Measurements from ENCODE around the gene ELK4. TPM values are rescaled to one million over a fixed set of nuclear protein-coding genes. Genes with fewer than 3 reads are reported as not detected.

The ELK4 gene
- total RNA-seq, 1 experiment from 2014 or later: 122 TPM

GRCh38 chr1:205662791-205663190, 31.0 kb upstream of the ELK4 start:
- Mint-ChIP-seq H3K9me3 (ENCODE audit: low read depth, unreplicated experiment) (no peaks in the 10 kb centered on the region), H3K27ac (ENCODE audit: unreplicated experiment) (peak overlapping the region; percentile 60), H3K27me3 (ENCODE audit: unreplicated experiment) (no peaks in the 10 kb centered on the region), H3K36me3 (ENCODE audit: insufficient read depth, unreplicated experiment) (peaks cover 33% of the 10 kb centered on the region), H3K4me3 (ENCODE audit: low read depth, unreplicated experiment) (peak overlapping the region; percentile 16), H3K4me1 (ENCODE audit: low read depth, unreplicated experiment) (peaks cover 65% of the 10 kb centered on the region)
- intact Hi-C loops (cut with micrococcal nuclease; ENCODE audit: unreplicated experiment): no loop called here
- TF ChIP-seq, protein P1, sequence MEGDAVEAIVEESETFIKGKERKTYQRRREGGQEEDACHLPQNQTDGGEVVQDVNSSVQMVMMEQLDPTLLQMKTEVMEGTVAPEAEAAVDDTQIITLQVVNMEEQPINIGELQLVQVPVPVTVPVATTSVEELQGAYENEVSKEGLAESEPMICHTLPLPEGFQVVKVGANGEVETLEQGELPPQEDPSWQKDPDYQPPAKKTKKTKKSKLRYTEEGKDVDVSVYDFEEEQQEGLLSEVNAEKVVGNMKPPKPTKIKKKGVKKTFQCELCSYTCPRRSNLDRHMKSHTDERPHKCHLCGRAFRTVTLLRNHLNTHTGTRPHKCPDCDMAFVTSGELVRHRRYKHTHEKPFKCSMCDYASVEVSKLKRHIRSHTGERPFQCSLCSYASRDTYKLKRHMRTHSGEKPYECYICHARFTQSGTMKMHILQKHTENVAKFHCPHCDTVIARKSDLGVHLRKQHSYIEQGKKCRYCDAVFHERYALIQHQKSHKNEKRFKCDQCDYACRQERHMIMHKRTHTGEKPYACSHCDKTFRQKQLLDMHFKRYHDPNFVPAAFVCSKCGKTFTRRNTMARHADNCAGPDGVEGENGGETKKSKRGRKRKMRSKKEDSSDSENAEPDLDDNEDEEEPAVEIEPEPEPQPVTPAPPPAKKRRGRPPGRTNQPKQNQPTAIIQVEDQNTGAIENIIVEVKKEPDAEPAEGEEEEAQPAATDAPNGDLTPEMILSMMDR (IDR thresholded peaks at IDR 0.05; ENCODE audit: unreplicated experiment): no peak
- CTCF ChIA-PET: no interaction called here
- no TSS peak for BruUV-seq (replicated peaks)
- DNase-seq: no peak

DNA sequence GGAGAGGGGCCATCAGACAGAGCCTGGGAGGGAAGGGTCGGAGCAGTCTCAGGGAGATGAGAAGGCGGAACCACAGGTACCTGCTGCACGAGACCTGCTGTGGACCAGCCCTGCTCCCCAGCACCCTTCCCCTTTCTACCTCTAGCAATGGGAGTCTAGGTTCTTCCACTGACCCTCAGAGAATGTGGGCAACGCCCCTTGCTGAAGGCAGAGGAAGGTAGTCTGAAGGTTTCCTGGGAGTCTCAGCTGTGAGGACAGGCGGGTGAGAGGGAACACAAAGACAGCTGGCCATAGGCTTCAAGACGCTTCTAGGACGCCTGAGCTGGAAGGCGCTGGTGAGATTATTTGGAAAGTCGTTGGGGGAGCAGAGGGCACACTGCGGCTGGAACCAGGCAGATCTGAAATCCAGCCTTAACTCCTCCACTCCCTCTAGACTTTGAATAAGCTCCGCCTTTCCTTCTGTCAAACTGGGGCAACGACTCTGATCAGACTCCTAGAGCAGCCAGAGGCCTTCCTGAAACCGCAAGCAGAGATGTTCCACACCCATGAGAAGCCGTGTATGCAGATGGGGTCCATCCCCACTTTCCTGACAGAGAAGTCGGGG, 30.4 kb upstream of the ELK4 start:
- no TSS peak for BruUV-seq (replicated peaks)
- CTCF ChIA-PET: interaction anchor here (5.2 kb wide), 1 partner anchor 49 kb away, joined by 101 read pairs; no protein-coding TSS in a partner anchor
- no peaks in the 10 kb centered on the region for H3K9me3 Mint-ChIP-seq (ENCODE audit: low read depth, unreplicated experiment)
- intact Hi-C loops (cut with micrococcal nuclease; ENCODE audit: unreplicated experiment): no loop called here
- H3K36me3 Mint-ChIP-seq (ENCODE audit: insufficient read depth, unreplicated experiment): peaks cover 32% of the 10 kb centered on the region
- H3K4me1 Mint-ChIP-seq (ENCODE audit: low read depth, unreplicated experiment): peaks cover 62% of the 10 kb centered on the region
- no peak overlapping the region for H3K4me3 Mint-ChIP-seq (ENCODE audit: low read depth, unreplicated experiment)
- H3K27ac Mint-ChIP-seq (ENCODE audit: unreplicated experiment): peak overlapping the region; percentile 60
- DNase-seq: no peak
- TF ChIP-seq, protein P1 (IDR thresholded peaks at IDR 0.05; ENCODE audit: unreplicated experiment): no peak
- H3K27me3 Mint-ChIP-seq (ENCODE audit: unreplicated experiment): no peaks in the 10 kb centered on the region

DNA sequence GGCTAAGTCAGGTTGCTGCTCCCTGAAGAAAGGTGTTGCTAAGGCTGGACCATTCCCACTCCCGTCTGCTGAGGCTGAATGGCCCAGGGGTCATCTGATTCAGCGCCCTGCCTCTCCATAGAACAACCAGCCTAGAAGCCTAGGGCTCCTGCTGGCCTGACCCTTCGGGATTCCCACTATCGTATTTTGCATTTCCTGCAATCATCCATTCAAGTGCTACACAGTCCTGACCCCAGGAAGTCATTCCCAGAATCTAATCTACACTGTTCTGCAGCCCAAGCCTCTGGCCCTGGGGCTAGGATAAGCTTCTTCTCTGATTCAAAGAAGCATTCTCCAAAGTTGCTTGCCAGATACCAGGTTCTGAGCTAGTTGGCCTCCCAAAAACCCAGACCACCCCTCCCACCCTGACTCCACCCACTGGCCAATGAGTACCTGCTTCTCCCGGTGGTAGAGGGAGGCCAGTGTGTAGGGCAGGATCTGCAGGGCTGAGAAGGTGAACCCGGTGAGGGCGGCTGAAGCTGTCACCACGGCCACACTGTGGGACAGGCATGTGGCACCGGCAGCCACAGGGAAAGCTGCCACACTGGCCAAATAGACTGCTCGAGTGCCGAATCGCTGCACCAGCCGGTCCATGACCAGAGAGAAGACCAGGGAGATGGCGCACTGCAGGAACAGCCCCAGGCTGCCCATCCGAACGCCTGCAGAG, 29.8 kb upstream of the ELK4 start:
- CTCF ChIA-PET: interaction anchor here (1.4 to 5.2 kb wide), 2 partner anchors 19 to 50 kb away, joined by 4 to 101 read pairs; partner anchors contain the start of gene SLC45A3
- Mint-ChIP-seq H3K9me3 (ENCODE audit: low read depth, unreplicated experiment) (no peaks in the 10 kb centered on the region), H3K4me1 (ENCODE audit: low read depth, unreplicated experiment) (peaks cover 60% of the 10 kb centered on the region), H3K36me3 (ENCODE audit: insufficient read depth, unreplicated experiment) (peaks cover 28% of the 10 kb centered on the region), H3K27ac (ENCODE audit: unreplicated experiment) (peak overlapping the region; percentile 6), H3K4me3 (ENCODE audit: low read depth, unreplicated experiment) (no peak overlapping the region), H3K27me3 (ENCODE audit: unreplicated experiment) (no peaks in the 10 kb centered on the region)
- BruUV-seq (replicated peaks): no TSS peak
- intact Hi-C loops (cut with micrococcal nuclease; ENCODE audit: unreplicated experiment): no loop called here
- no peak for DNase-seq
- TF ChIP-seq, protein P1 (IDR thresholded peaks at IDR 0.05; ENCODE audit: unreplicated experiment): no peak

DNA sequence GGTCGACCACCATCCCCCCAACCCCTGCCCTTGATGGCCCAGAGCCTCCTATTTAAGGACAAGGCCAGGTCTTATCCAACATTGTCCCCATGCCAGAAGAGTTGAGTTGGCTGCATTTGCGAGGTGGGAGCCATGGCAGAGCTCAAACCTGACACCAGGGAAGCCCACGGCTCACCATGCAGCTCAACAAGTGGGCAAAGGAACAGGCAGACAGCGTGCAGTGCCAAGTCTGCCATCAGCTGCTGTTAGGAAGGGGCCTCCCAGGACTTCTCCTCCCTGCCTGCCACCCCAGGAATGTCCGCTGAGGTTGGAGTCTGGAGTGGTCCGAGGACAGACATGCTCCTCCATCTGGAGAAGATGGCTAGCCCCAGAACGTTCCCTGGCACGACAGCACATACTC, 28.6 kb upstream of the ELK4 start:
- H3K27ac Mint-ChIP-seq (ENCODE audit: unreplicated experiment): peak overlapping the region; percentile 6
- no peak overlapping the region for H3K4me3 Mint-ChIP-seq (ENCODE audit: low read depth, unreplicated experiment)
- no peaks in the 10 kb centered on the region for H3K27me3 Mint-ChIP-seq (ENCODE audit: unreplicated experiment)
- peaks cover 48% of the 10 kb centered on the region for H3K4me1 Mint-ChIP-seq (ENCODE audit: low read depth, unreplicated experiment)
- intact Hi-C loops (cut with micrococcal nuclease; ENCODE audit: unreplicated experiment): no loop called here
- CTCF ChIA-PET: interaction anchor here (1.4 to 6.9 kb wide), 3 partner anchors 20 to 68 kb away, joined by 4 to 146 read pairs (median 101); partner anchors contain the start of gene SLC45A3
- H3K36me3 Mint-ChIP-seq (ENCODE audit: insufficient read depth, unreplicated experiment): peaks cover 28% of the 10 kb centered on the region
- DNase-seq: no peak
- TF ChIP-seq, protein P1 (IDR thresholded peaks at IDR 0.05; ENCODE audit: unreplicated experiment): no peak
- BruUV-seq (replicated peaks): no TSS peak
- no peaks in the 10 kb centered on the region for H3K9me3 Mint-ChIP-seq (ENCODE audit: low read depth, unreplicated experiment)
